Adrenal gland (tissue), 19 donors: ENCODE data around the gene PIP4K2B. TPM values are rescaled to one million over a fixed set of nuclear protein-coding genes. Genes with fewer than 3 reads are reported as not detected.

ENCODE experiments used
- DNase-seq, 7 donors: peaks; one replicate each; pipeline ENCODE4 v3.0.0-alpha.2; 2019 to 2020
- H3K27ac ChIP-seq, 5 donors: fragments of 200-600 bp; sonication (generic) in 4 of 5; 1 replicate in 3 of 5; 2 replicates in 2 of 5; pipeline versions ENCODE4 v1.5.1 to v1.8.0; 2016 to 2020; ENCODE audit warnings: mild to moderate bottlenecking in 1 of 5
- H3K27me3 ChIP-seq: fragments of 200-600 bp; 2 replicates; pipeline ENCODE4 v1.8.0; 2021
- H3K36me3 ChIP-seq, 2 donors: fragments of 200-600 bp; replicated peaks in 1 of 2; 1 replicate in 1 of 2; 2 replicates in 1 of 2; pipeline versions ENCODE4 v1.5.1 to v1.8.0; 2018 to 2022
- H3K4me1 ChIP-seq, 2 donors: fragments of 200-600 bp; replicated peaks in 1 of 2; 1 replicate in 1 of 2; 2 replicates in 1 of 2; pipeline versions ENCODE4 v1.5.1 to v1.8.0; 2018 to 2021
- H3K4me3 ChIP-seq, 4 donors: fragments of 200-600 bp; sonication (generic) in 3 of 4; one replicate each; pipeline ENCODE4 v1.5.1; 2016 to 2018
- H3K9me3 ChIP-seq, 3 donors: fragments of 200-600 bp; sonication (generic) in 1 of 3; replicated peaks in 1 of 3; 1 replicate in 2 of 3; 2 replicates in 1 of 3; pipeline versions ENCODE4 v1.5.1 to v1.8.0; 2016 to 2021
- POLR2A ChIP-seq, 2 donors: fragments of 450-650 bp; IDR thresholded peaks; one replicate each; pipeline ENCODE4 v1.6.1; 2017; ENCODE audit warnings: antibody characterized with exemption in 2 of 2, mild to moderate bottlenecking in 2 of 2, moderate library complexity in 1 of 2
- WGBS, 4 donors: extraction: QIAGEN DNeasy Blood & Tissue Kit in 2 of 4; methylation state at CpG; one replicate each; pipeline versions ENCODE4 v1.1.5 to v1.1.7; 2013 to 2017; 5-methylcytosine and 5-hydroxymethylcytosine counted together
- intact Hi-C, 2 donors: fragments of 100-400 bp; cut with DNase I; formaldehyde crosslinking; loops; one replicate each; pipeline versions ENCODE4 v1.14.1 to v1.15.0; 2022 to 2023
- long read RNA-seq, 10 donors: library from polyadenylated mRNA in 3 of 10; unstranded in 2 of 10; stranded (forward) in 1 of 10; transcript quantifications; one replicate each; pipeline ENCODE4 v2.0.0 and lab custom pipeline, GENCODE V29; 2021 to 2026
- polyA plus RNA-seq, 3 donors: library from polyadenylated mRNA; stranded (reverse); fragments of 200-250 nt in 2 of 3; fragments of 350-450 nt in 1 of 3; fragmentation: Illumina TruSeq in 1 of 3; extraction: RNeasy Lipid Tissue Mini Kit (QIAGEN cat#74804) in 1 of 3; gene quantifications; one replicate each; pipeline ENCODE4 v1.2.3, GENCODE V29; 2013 to 2014
- total RNA-seq, 9 donors: library from RNA; depleted of rRNA in 4 of 9; stranded (reverse); fragments of >200 nt in 4 of 9; fragments of 120-200 nt in 1 of 9; fragmentation: NEBNext Ultra II Directional in 1 of 9; extraction: Animal tissue kit (Norgen Biotek cat#: 25700) in 1 of 9; gene quantifications; one replicate each; pipeline versions ENCODE4 v1.1.0 to v1.2.4, GENCODE V29; 2013 to 2023
- TF ChIP-seq, protein P1 (sequence below), 6 experiments: fragments of 450-650 bp in 4 of 6; fragments of 200-600 bp in 2 of 6; sonication (generic) in 1 of 6; IDR thresholded peaks; 1 replicate in 5 of 6; 2 replicates in 1 of 6; pipeline versions ENCODE4 v1.5.1 to v1.8.0; 2016 to 2021; ENCODE audit warnings: antibody characterized with exemption in 6 of 6, mild to moderate bottlenecking in 2 of 6, moderate library complexity in 1 of 6
- donor health status: healthy with polysubstance abuse.
- donor health status: Bipolar disorder and iron deficiency.
- donor health status: DM: yes; HTN: yes; CAD: no.
- donor health status: DM: no; HTN: no; CAD: no.
- donor health status: DM: no; HTN: no; CAD: no.
- donor health status: DM: yes; HTN: yes; CAD: no.

The PIP4K2B gene
- total RNA-seq (10 to 100 TPM; 32.4 to 92.4 (median 68.7) TPM), polyA plus RNA-seq (10 to 100 TPM; 30.0 to 49.9 (median 44.0) TPM)
- long read RNA-seq, donor 1 = 0 reads
- long read RNA-seq, donor 2, full-length matches to known transcripts = 4 of 4 reads
- long read RNA-seq, donor 2, partial matches to known transcripts = 0 of 4 reads
- long read RNA-seq, donor 2, other reads (novel, unspliced or antisense) = 0 of 4 reads
- long read RNA-seq, donor 3, full-length matches to known transcripts = 1 of 1 reads
- long read RNA-seq, donor 3, partial matches to known transcripts = 0 of 1 reads
- long read RNA-seq, donor 3, other reads (novel, unspliced or antisense) = 0 of 1 reads
- long read RNA-seq, donor 4, partial matches to known transcripts = 0 of 5 reads
- long read RNA-seq, donor 4, other reads (novel, unspliced or antisense) = 5 of 5 reads
- long read RNA-seq, donor 5, full-length matches to known transcripts = 24 of 58 reads
- long read RNA-seq, donor 5, partial matches to known transcripts = 4 of 58 reads
- long read RNA-seq, donor 5, other reads (novel, unspliced or antisense) = 30 of 58 reads
- long read RNA-seq, donor 6, partial matches to known transcripts = 1 of 11 reads
- long read RNA-seq, donor 6, other reads (novel, unspliced or antisense) = 10 of 11 reads
- long read RNA-seq, donor 7, full-length matches to known transcripts = 2 of 2 reads
- long read RNA-seq, donor 7, partial matches to known transcripts = 0 of 2 reads
- long read RNA-seq, donor 7, other reads (novel, unspliced or antisense) = 0 of 2 reads
- long read RNA-seq, donor 8, full-length matches to known transcripts = 5 of 12 reads
- long read RNA-seq, donor 8, partial matches to known transcripts = 7 of 12 reads
- long read RNA-seq, donor 8, other reads (novel, unspliced or antisense) = 0 of 12 reads
- long read RNA-seq, donor 9, full-length matches to known transcripts = 1 of 1 reads
- long read RNA-seq, donor 9, partial matches to known transcripts = 0 of 1 reads
- long read RNA-seq, donor 9, other reads (novel, unspliced or antisense) = 0 of 1 reads
- long read RNA-seq, donor 10, full-length matches to known transcripts = 2 of 2 reads
- long read RNA-seq, donor 10, partial matches to known transcripts = 0 of 2 reads
- long read RNA-seq, donor 10, other reads (novel, unspliced or antisense) = 0 of 2 reads

DNA sequence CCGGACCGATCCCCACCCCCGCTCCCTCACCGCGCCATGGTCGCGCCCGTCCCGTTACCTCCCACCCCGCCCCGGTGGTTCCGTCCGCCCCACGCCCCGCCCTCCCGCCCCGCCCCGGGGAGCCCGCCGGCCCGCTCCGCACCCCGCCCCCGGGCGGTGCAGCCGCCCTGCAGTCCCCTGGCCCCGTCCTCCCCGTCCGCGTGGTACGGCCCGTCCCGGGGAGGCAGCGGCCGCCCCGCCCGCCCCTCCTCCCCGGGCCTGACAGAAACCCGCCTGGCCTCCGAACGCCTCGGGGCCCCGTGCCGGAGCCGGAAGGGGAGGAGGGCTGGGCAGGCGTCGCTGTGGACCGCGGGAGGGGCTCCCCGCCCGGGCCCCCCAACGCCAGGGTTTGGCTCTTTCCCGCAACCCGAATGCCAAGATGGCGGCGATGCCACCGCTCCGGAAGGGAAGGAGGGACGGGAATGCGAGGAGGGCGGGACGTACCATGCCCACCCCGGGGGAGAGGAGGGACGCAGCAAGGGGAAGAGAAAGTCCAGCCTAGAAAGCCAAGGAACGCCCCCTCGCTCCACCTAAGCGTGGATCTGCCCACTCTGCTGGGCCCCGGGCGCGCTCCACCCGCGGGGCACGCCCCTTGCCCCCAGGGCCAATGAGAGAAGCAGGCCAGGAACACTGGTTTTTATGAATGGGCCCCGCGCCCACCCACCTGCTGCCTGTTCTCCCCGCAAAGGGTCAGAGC, at the start of gene PIP4K2B:
PIP4K2B (minus strand) TSS at position 56 of the 736 bp plus-strand sequence. CDS start 132 bp downstream, outside the sequence.
- Histone ChIP-seq H3K27me3 (no peaks in the 10 kb centered on the region), H3K27ac (peak within 1 kb of the TSS; percentile 98 to 100 (median 100)), H3K9me3 (no peaks in the 10 kb centered on the region), H3K4me3 (peak within 1 kb of the TSS; percentile 64 to 99 (median 68)), H3K36me3 (peaks cover 0 to 38% of the 10 kb centered on the region in 2 donors), H3K4me1 (peaks cover 15 to 34% of the 10 kb centered on the region in 2 donors)
- WGBS, 4 donors = 0 to 1% (median 0%) methylated on average over 3 to 75 of the region's 76 CpGs
- intact Hi-C loops = no loop called here
- TF ChIP-seq, protein P1, sequence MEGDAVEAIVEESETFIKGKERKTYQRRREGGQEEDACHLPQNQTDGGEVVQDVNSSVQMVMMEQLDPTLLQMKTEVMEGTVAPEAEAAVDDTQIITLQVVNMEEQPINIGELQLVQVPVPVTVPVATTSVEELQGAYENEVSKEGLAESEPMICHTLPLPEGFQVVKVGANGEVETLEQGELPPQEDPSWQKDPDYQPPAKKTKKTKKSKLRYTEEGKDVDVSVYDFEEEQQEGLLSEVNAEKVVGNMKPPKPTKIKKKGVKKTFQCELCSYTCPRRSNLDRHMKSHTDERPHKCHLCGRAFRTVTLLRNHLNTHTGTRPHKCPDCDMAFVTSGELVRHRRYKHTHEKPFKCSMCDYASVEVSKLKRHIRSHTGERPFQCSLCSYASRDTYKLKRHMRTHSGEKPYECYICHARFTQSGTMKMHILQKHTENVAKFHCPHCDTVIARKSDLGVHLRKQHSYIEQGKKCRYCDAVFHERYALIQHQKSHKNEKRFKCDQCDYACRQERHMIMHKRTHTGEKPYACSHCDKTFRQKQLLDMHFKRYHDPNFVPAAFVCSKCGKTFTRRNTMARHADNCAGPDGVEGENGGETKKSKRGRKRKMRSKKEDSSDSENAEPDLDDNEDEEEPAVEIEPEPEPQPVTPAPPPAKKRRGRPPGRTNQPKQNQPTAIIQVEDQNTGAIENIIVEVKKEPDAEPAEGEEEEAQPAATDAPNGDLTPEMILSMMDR (IDR thresholded peaks at IDR 0.05) = peak in 1 of 6 experiments; percentile 6
- peak; percentile 30 to 53 for TF ChIP-seq POLR2A (IDR thresholded peaks at IDR 0.05)
- peak; percentile 96 to 99 (median 98) for DNase-seq

DNA sequence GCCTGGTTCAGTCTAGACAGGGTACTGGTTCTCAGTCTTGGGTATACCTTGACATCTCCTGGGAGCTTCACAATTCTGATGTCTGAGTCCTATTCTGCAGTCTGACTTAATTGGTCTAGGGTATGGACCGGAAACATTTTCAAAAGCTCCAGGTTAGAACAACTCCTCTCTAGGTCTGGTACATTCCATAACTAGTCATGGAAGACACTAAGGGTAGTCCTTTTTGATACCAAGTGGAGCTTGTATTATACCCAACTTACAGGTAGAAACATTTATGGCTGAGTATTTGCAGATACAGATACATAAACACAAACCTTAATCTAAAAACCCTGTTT, 49.2 kb upstream of the PIP4K2B start:
- no peak for DNase-seq
- Histone ChIP-seq H3K9me3 (no peaks in the 10 kb centered on the region), H3K4me1 (peaks cover 24 to 25% of the 10 kb centered on the region in 2 donors), H3K36me3 (peaks cover 0 to 50% of the 10 kb centered on the region in 2 donors), H3K27me3 (no peaks in the 10 kb centered on the region), H3K4me3 (no peak overlapping the region), H3K27ac (no peak overlapping the region)
- intact Hi-C loops = no loop called here
- WGBS, 4 donors = 89 to 100% (median 99%) methylated on average over 1 of the region's 1 CpG
- TF ChIP-seq, protein P1 (IDR thresholded peaks at IDR 0.05) = no peak
- TF ChIP-seq POLR2A (IDR thresholded peaks at IDR 0.05) = no peak

DNA sequence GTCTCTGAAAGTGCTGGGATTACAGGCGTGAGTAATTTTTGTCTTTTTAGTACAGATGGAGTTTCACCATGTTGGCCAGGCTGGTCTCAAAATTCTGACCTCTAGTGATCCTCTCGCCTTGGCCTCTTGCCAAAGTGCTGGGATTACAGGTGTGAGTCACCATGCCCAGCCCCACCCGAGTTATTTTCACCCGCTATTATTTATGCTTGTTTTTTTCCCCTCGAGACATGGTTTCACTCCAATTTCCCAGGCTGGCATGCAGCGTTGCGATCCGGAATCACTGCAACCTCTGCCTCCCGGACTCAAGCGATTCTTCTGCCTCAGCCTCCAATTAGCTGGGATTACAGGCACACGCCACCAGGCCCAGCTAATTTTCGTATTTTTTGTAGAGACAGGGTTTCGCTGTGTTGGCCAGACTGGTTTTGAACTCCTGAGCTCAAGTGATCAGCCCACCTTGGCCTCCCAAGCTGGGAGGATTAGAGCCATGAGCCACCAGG, 45.0 kb upstream of the PIP4K2B start:
- no peaks in the 10 kb centered on the region for H3K4me1 ChIP-seq
- H3K4me3 ChIP-seq = no peak overlapping the region
- peak overlapping the region in 2 of 5 donors; percentile 35 to 51 for H3K27ac ChIP-seq
- no peaks in the 10 kb centered on the region for H3K9me3 ChIP-seq
- no peaks in the 10 kb centered on the region for H3K27me3 ChIP-seq
- H3K36me3 ChIP-seq = peaks cover 0 to 21% of the 10 kb centered on the region in 2 donors
- TF ChIP-seq, protein P1 (IDR thresholded peaks at IDR 0.05) = no peak
- WGBS, 4 donors = 42 to 87% (median 77%) methylated on average over 12 to 13 of the region's 13 CpGs
- DNase-seq = peak in 3 of 7 donors; percentile 83 to 94 (median 84)
- intact Hi-C loops = no loop called here
